H1 (cell line): ENCODE measurements around the gene CENPX. TPM values are rescaled to one million over a fixed set of nuclear protein-coding genes. Genes with fewer than 3 reads are reported as not detected.

ENCODE experiments used
- CTCF ChIA-PET: fragments of 300-600 bp; sonication (Branson Sonifier 250); formaldehyde crosslinking; loops from one replicate; lab custom pipeline; 2021; ENCODE audit not compliant: partially characterized antibody; lab: Charles Lee
- POLR2A ChIA-PET: fragments of 300-600 bp; sonication (Branson Sonifier 250); formaldehyde crosslinking; loops from one replicate; lab custom pipeline; 2021; ENCODE audit warnings: inconsistent platforms; ENCODE audit not compliant: partially characterized antibody; lab: Charles Lee
- DNase-seq, 2 experiments: peaks; one replicate each; pipeline versions ENCODE4 v3.0.0 to v3.0.0-alpha.2; 2010 to 2022; ENCODE audit warnings: low spot score in 2 of 2, low read depth in 1 of 2, mixed read lengths in 1 of 2
- FAIRE-seq: peaks from 2 replicates; lab custom pipeline; 2011; peaks lifted over from hg19 to GRCh38; lab: Jason Lieb, UNC
- H2AFZ ChIP-seq: 2 replicates; pipeline ENCODE4 v1.8.1; 2012; ENCODE audit warnings: low read length, inconsistent platforms
- H2AK5ac ChIP-seq: 2 replicates; pipeline ENCODE4 v1.6.1; 2013; ENCODE audit warnings: low read depth, low read length
- H2BK120ac ChIP-seq: replicated peaks from 2 replicates; pipeline ENCODE3; 2013; ENCODE audit warnings: low read depth, low read length, inconsistent platforms
- H2BK12ac ChIP-seq: 2 replicates; pipeline ENCODE4 v1.6.1; 2013; ENCODE audit warnings: low read depth, low read length
- H2BK15ac ChIP-seq: 2 replicates; pipeline ENCODE4 v1.6.1; 2013; ENCODE audit warnings: low read length
- H2BK20ac ChIP-seq: 2 replicates; pipeline ENCODE4 v1.6.1; 2013; ENCODE audit warnings: low read length
- H2BK5ac ChIP-seq: 2 replicates; pipeline ENCODE4 v1.6.1; 2013; ENCODE audit warnings: low read depth, low read length
- H3K14ac ChIP-seq: 2 replicates; pipeline ENCODE4 v1.6.1; 2013; ENCODE audit warnings: inconsistent platforms; ENCODE audit not compliant: insufficient read length
- H3K18ac ChIP-seq: 2 replicates; pipeline ENCODE4 v1.6.1; 2013; ENCODE audit warnings: low read length; ENCODE audit errors: extremely low read depth
- H3K23ac ChIP-seq: 2 replicates; pipeline ENCODE4 v1.6.1; 2013; ENCODE audit warnings: inconsistent platforms; ENCODE audit not compliant: insufficient read length
- H3K23me2 ChIP-seq: 2 replicates; pipeline ENCODE4 v1.6.1; 2013; ENCODE audit warnings: low read depth, low read length
- H3K27ac ChIP-seq: 2 replicates; pipeline ENCODE4 v1.6.1; 2011; ENCODE audit warnings: low read depth, low read length, inconsistent platforms
- H3K27me3 ChIP-seq, 4 experiments: replicated peaks in 1 of 4; 1 replicate in 1 of 4; 2 replicates in 3 of 4; pipeline versions ENCODE4 v1.6.1 to v1.8.1; 2011 to 2013; ENCODE audit warnings: low read length in 3 of 4, mild to moderate bottlenecking in 3 of 4, inconsistent platforms in 2 of 4, mixed read lengths in 2 of 4, moderate library complexity in 1 of 4; ENCODE audit not compliant: control insufficient read depth in 3 of 4, insufficient read depth in 3 of 4; ENCODE audit errors: extremely low read depth in 1 of 4
- H3K36me3 ChIP-seq, 4 experiments: 2 replicates each; pipeline versions ENCODE4 v1.6.1 to v1.8.1; 2011 to 2013; ENCODE audit warnings: mild to moderate bottlenecking in 4 of 4, low read length in 3 of 4, moderate library complexity in 2 of 4, control low read depth in 1 of 4, inconsistent platforms in 1 of 4; ENCODE audit not compliant: insufficient read depth in 4 of 4, control insufficient read depth in 2 of 4
- H3K4ac ChIP-seq: replicated peaks from 2 replicates; pipeline ENCODE3; 2013; ENCODE audit warnings: low read length, low read depth, mixed read lengths, inconsistent platforms; ENCODE audit not compliant: insufficient read length
- H3K4me1 ChIP-seq, 4 experiments: replicated peaks in 1 of 4; 1 replicate in 1 of 4; 2 replicates in 3 of 4; pipeline versions ENCODE4 v1.6.1 to v1.8.1; 2011 to 2013; ENCODE audit warnings: low read length in 3 of 4, inconsistent platforms in 2 of 4, mixed read lengths in 1 of 4; ENCODE audit not compliant: insufficient read depth in 4 of 4, control insufficient read depth in 3 of 4
- H3K4me2 ChIP-seq, 2 experiments: 2 replicates each; pipeline versions ENCODE4 v1.6.1 to v1.8.1; 2011 to 2013; ENCODE audit warnings: low read depth in 2 of 2, low read length in 2 of 2, control low read depth in 1 of 2, inconsistent platforms in 1 of 2, mild to moderate bottlenecking in 1 of 2; ENCODE audit not compliant: insufficient read depth in 1 of 2
- H3K4me3 ChIP-seq, 4 experiments: fragments of 200-600, 300-600 bp in 1 of 4; sonication (generic), shearing (Covaris generic), sonication (Bioruptor Twin) in 1 of 4; 2 replicates each; pipeline versions ENCODE4 v1.5.1 to v1.8.1; 2011 to 2016; ENCODE audit warnings: low read length in 4 of 4, low read depth in 3 of 4, control low read depth in 2 of 4, inconsistent platforms in 2 of 4, mild to moderate bottlenecking in 2 of 4, mixed read lengths in 1 of 4, moderate library complexity in 1 of 4; ENCODE audit not compliant: insufficient read depth in 2 of 4; ENCODE audit errors: extremely low read depth in 1 of 4
- H3K56ac ChIP-seq: replicated peaks from 2 replicates; pipeline ENCODE3; 2013; ENCODE audit warnings: low read depth, mild to moderate bottlenecking, mixed read lengths, low read length, inconsistent platforms; ENCODE audit not compliant: insufficient read length
- H3K79me1 ChIP-seq: 2 replicates; pipeline ENCODE4 v1.6.1; 2013; ENCODE audit warnings: low read depth, low read length, control low read depth
- H3K79me2 ChIP-seq, 2 experiments: 2 replicates each; pipeline versions ENCODE4 v1.6.1 to v1.8.1; 2012 to 2013; ENCODE audit warnings: low read length in 2 of 2, mild to moderate bottlenecking in 2 of 2, inconsistent platforms in 1 of 2; ENCODE audit not compliant: insufficient read depth in 2 of 2, control insufficient read depth in 1 of 2
- H3K9ac ChIP-seq, 4 experiments: replicated peaks in 1 of 4; 1 replicate in 1 of 4; 2 replicates in 3 of 4; pipeline versions ENCODE4 v1.6.1 to v1.8.1; 2011 to 2013; ENCODE audit warnings: low read depth in 3 of 4, low read length in 3 of 4, control low read depth in 2 of 4, mild to moderate bottlenecking in 2 of 4, moderate library complexity in 2 of 4, inconsistent platforms in 1 of 4; ENCODE audit errors: extremely low read depth in 1 of 4
- H3K9me3 ChIP-seq, 2 experiments: 2 replicates each; pipeline versions ENCODE4 v1.6.1 to v1.8.1; 2012 to 2013; ENCODE audit warnings: mild to moderate bottlenecking in 2 of 2, moderate library complexity in 2 of 2, control low read depth in 1 of 2, inconsistent platforms in 1 of 2, low read depth in 1 of 2, low read length in 1 of 2, mixed read lengths in 1 of 2; ENCODE audit not compliant: insufficient read depth in 2 of 2
- H4K20me1 ChIP-seq, 2 experiments: replicated peaks in 1 of 2; 2 replicates each; pipeline versions ENCODE3 to v1.8.1; 2011 to 2013; ENCODE audit warnings: inconsistent platforms in 2 of 2, low read length in 2 of 2, mild to moderate bottlenecking in 1 of 2; ENCODE audit not compliant: insufficient read depth in 2 of 2, control insufficient read depth in 1 of 2
- H4K5ac ChIP-seq: 2 replicates; pipeline ENCODE4 v1.6.1; 2013; ENCODE audit warnings: low read length, low read depth, mixed read lengths, inconsistent platforms; ENCODE audit not compliant: insufficient read length
- H4K8ac ChIP-seq: 2 replicates; pipeline ENCODE4 v1.8.0; 2013; ENCODE audit warnings: mild to moderate bottlenecking, moderate library complexity, low read length, inconsistent platforms; ENCODE audit not compliant: insufficient read depth; ENCODE audit errors: extremely low read depth
- H4K91ac ChIP-seq: replicated peaks from 2 replicates; pipeline ENCODE3; 2013; ENCODE audit warnings: low read length, mixed read lengths, inconsistent platforms; ENCODE audit not compliant: insufficient read length
- CEBPB ChIP-seq: IDR thresholded peaks from 2 replicates; pipeline ENCODE4 v1.6.1; 2012; ENCODE audit warnings: low read depth, low read length
- KDM1A ChIP-seq: fragments of 200-600, 300-600 bp; sonication (generic); IDR thresholded peaks from 2 replicates; pipeline ENCODE4 v1.7.1; 2016; ENCODE audit warnings: mild to moderate bottlenecking, low read length, borderline replicate concordance
- RBBP5 ChIP-seq: IDR thresholded peaks from 2 replicates; pipeline ENCODE4 v1.7.1; 2012; ENCODE audit warnings: low read depth, mild to moderate bottlenecking, inconsistent platforms, low read length, moderate library complexity, borderline replicate concordance
- SP2 ChIP-seq: IDR thresholded peaks from 2 replicates; pipeline ENCODE4 v1.6.1; 2012; ENCODE audit warnings: mild to moderate bottlenecking, low read length, inconsistent platforms
- WGBS, 2 experiments: shearing (Covaris generic) in 1 of 2; methylation state at CpG; one replicate each; pipeline versions ENCODE4 v1.1.6 to v1.1.7; 2013 to 2015; ENCODE audit warnings: low lambda C conversion rate in 2 of 2, mixed read lengths in 2 of 2, inconsistent platforms in 1 of 2, low coverage in 1 of 2, missing lambda C conversion rate in 1 of 2; ENCODE audit not compliant: insufficient replicate concordance in 2 of 2, insufficient coverage in 1 of 2, insufficient read length in 1 of 2; ENCODE audit errors: extremely low coverage in 1 of 2, missing lambda C conversion rate in 1 of 2; 5-methylcytosine and 5-hydroxymethylcytosine counted together
- polyA plus RNA-seq, 7 experiments: library from polyadenylated mRNA; depleted of rRNA in 3 of 7; stranded (reverse) in 5 of 7; unstranded in 2 of 7; fragments of >200 nt in 5 of 7; fragments of 200-250 nt in 2 of 7; gene quantifications; 1 replicate in 5 of 7; 2 replicates in 1 of 7; 4 replicates in 1 of 7; pipeline versions ENCODE4 v1.2.1 to v1.2.3, GENCODE V29; 2011 to 2013; ENCODE audit warnings: missing spikeins in 2 of 7, mixed read lengths in 2 of 7
- total RNA-seq: library from RNA; stranded (reverse); fragmentation: NEBNext Ultra II Directional; extraction: Animal tissue kit (Norgen Biotek cat#: 25700); gene quantifications from 2 replicates; pipeline ENCODE4 v1.2.1, GENCODE V29; 2021
- TF ChIP-seq, protein P1 (sequence below): IDR thresholded peaks from 2 replicates; pipeline ENCODE4 v1.6.1; 2012; ENCODE audit warnings: inconsistent platforms

The CENPX gene
- total and polyA plus RNA-seq, 2 of the 8 experiments (the other 6 are each of a cell fraction or from before 2014, with no cell fraction given), result 116 to 122 TPM

DNA sequence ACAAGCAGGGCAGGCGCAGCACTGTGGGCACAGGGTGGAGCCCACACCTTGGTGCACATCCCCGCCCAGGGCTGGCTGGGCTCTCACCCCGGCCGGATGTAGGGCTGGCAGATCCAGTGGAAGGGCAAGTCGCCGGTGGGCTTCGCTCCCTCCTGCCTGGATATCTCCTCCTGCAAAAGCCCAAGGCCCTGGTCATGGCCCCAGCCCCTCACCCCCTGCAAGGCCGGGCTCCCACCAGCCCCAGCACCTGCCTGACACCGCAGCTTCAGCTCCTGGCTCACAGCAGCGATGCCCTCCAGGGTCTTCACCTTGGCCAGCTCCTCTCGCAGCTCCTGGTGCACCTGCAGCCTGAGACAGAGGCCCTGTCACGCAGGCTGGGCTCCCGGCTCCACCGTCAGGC lies 37.9 kb upstream of the CENPX start:
- DNase-seq, result no peak
- ChIA-PET CTCF (interaction anchor here (0.9 to 1.2 kb wide), 5 partner anchors 9 to 40 kb away, joined by 3 to 4 read pairs (median 3); partner anchors contain the start of genes DCXR, GPS1 and RFNG), POLR2A (interaction anchor here (0.9 to 16.2 kb wide), 15 partner anchors 5 to 39 kb away, joined by 3 to 161 read pairs (median 8); partner anchors contain the start of genes DUS1L, GPS1, RAC3 and RFNG)
- Histone ChIP-seq H2AFZ (no peak overlapping the region), H4K8ac (no peak overlapping the region), H4K91ac (no peak overlapping the region), H4K20me1 (peaks cover 0 to 18% of the 10 kb centered on the region in 2 experiments), H3K23me2 (peaks cover 8% of the 10 kb centered on the region; the same call in 1 of the 2 replicates), H3K36me3 (peaks cover 10 to 32% (median 26%) of the 10 kb centered on the region in 4 experiments; a peak in 5 of 8 replicates), H3K9ac (no peak overlapping the region), H3K79me2 (no peaks in the 10 kb centered on the region), H3K9me3 (no peaks in the 10 kb centered on the region), H3K4ac (no peak overlapping the region), H4K5ac (no peak overlapping the region), H3K18ac (no peak overlapping the region), H2BK120ac (no peak overlapping the region), H2BK20ac (no peak overlapping the region), H3K79me1 (peaks cover 5% of the 10 kb centered on the region; the same call in 1 of the 2 replicates), H3K14ac (no peak overlapping the region), H3K4me3 (no peak overlapping the region), H3K4me1 (peaks cover 0 to 6% (median 4%) of the 10 kb centered on the region in 4 experiments; a peak in 4 of 7 replicates), H2BK15ac (no peak overlapping the region), H2BK12ac (no peak overlapping the region), H3K4me2 (no peak overlapping the region), H2BK5ac (no peak overlapping the region), H2AK5ac (no peak overlapping the region), H3K27me3 (no peaks in the 10 kb centered on the region), H3K23ac (no peak overlapping the region), H3K27ac (no peak overlapping the region), H3K56ac (no peak overlapping the region)
- WGBS, 2 experiments, result 91% methylated on average over 14 of the region's 14 CpGs; no CpG with 5 or more reads in 1 of the 2 experiments
- FAIRE-seq, result no peak
- TF ChIP-seq CEBPB (no peak), RBBP5 (no peak), KDM1A (no peak), SP2 (no peak)
- TF ChIP-seq, protein P1, sequence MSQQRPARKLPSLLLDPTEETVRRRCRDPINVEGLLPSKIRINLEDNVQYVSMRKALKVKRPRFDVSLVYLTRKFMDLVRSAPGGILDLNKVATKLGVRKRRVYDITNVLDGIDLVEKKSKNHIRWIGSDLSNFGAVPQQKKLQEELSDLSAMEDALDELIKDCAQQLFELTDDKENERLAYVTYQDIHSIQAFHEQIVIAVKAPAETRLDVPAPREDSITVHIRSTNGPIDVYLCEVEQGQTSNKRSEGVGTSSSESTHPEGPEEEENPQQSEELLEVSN, result no peak
